Measurements from ENCODE around the gene GEMIN4. TPM values are rescaled to one million over a fixed set of nuclear protein-coding genes. Genes with fewer than 3 reads are reported as not detected.

Gene GEMIN4
- polyA plus RNA-seq, 1 donor (not counting 4 experiments of a cell fraction or from before 2014, with no cell fraction given): 29.5 TPM

DNA sequence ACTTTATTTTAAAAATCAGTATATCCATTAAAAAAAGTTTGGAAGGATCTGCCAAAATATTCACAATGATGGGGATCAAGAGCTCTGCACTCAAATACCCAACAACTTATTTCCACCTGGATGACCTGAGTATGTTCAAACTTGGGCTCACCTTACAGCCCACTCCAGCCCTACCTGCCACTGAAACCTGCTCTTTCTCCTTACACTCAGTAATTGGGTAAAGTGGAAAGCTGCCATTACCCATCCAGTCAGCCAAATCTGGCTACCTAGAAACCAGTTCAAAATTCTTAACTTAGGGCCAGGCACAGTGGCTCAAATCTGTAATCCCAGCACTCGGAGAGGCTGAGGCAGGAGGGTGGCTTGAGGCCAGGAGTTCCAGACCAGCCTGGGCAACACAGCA, 47.1 kb downstream of the GEMIN4 start:
- no peaks in the 10 kb centered on the region for H3K27me3 ChIP-seq (ENCODE audit: control insufficient read depth, extremely low read depth, insufficient read depth, low read length)
- H3K9ac ChIP-seq (ENCODE audit: control insufficient read depth, extremely low read depth, insufficient read depth, low read length): no peak overlapping the region
- no peak for FAIRE-seq
- peaks cover 61% of the 10 kb centered on the region for H3K79me2 ChIP-seq (ENCODE audit: control insufficient read depth, insufficient read depth, low read length)
- no peaks in the 10 kb centered on the region for H4K20me1 ChIP-seq (ENCODE audit: control insufficient read depth, extremely low read depth, insufficient read depth, low read length)
- no peak overlapping the region for H3K4me2 ChIP-seq (ENCODE audit: control insufficient read depth, extremely low read depth, insufficient read depth, low read depth, low read length)
- H3K4me3 ChIP-seq (ENCODE audit: control insufficient read depth in 2 of 3, extremely low read depth in 1 of 3, insufficient read depth in 2 of 3, low read depth in 1 of 3, low read length in 3 of 3): no peak overlapping the region
- H3K9me3 ChIP-seq (ENCODE audit: control insufficient read depth, low read depth, low read length): no peaks in the 10 kb centered on the region
- no peak for TF ChIP-seq EZH2 (IDR thresholded peaks at IDR 0.05; ENCODE audit: low read length)
- TF ChIP-seq, protein P1, sequence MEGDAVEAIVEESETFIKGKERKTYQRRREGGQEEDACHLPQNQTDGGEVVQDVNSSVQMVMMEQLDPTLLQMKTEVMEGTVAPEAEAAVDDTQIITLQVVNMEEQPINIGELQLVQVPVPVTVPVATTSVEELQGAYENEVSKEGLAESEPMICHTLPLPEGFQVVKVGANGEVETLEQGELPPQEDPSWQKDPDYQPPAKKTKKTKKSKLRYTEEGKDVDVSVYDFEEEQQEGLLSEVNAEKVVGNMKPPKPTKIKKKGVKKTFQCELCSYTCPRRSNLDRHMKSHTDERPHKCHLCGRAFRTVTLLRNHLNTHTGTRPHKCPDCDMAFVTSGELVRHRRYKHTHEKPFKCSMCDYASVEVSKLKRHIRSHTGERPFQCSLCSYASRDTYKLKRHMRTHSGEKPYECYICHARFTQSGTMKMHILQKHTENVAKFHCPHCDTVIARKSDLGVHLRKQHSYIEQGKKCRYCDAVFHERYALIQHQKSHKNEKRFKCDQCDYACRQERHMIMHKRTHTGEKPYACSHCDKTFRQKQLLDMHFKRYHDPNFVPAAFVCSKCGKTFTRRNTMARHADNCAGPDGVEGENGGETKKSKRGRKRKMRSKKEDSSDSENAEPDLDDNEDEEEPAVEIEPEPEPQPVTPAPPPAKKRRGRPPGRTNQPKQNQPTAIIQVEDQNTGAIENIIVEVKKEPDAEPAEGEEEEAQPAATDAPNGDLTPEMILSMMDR (optimal IDR thresholded peaks at IDR 0.05 in 1 of 3, IDR thresholded peaks at IDR 0.05 in 1 of 3, conservative IDR thresholded peaks at IDR 0.05 in 1 of 3; ENCODE audit: extremely low read depth in 1 of 3, insufficient read depth in 2 of 3, low read length in 3 of 3): no peak
- dilution Hi-C loops (cut with MboI; ENCODE audit: extremely low pct_ligation_motif_present, low sequenced_read_pairs): no loop called here
- no peaks in the 10 kb centered on the region for H3K4me1 ChIP-seq (ENCODE audit: control insufficient read depth, extremely low read depth, insufficient read depth, low read length)
- H3K9me1 ChIP-seq (ENCODE audit: control insufficient read depth, extremely low read depth, insufficient read depth, low read length): no peaks in the 10 kb centered on the region
- no peak overlapping the region for H3K27ac ChIP-seq (ENCODE audit: control insufficient read depth, insufficient read depth, low read length)
- no peak overlapping the region for H2AFZ ChIP-seq (ENCODE audit: control insufficient read depth, low read length)
- H3K36me3 ChIP-seq (ENCODE audit: control insufficient read depth in 2 of 2, extremely low read depth in 1 of 2, insufficient read depth in 2 of 2, low read length in 2 of 2): peaks cover 14 to 28% of the 10 kb centered on the region in 2 experiments
- no peak for DNase-seq (ENCODE audit: low read depth, low spot score)

DNA sequence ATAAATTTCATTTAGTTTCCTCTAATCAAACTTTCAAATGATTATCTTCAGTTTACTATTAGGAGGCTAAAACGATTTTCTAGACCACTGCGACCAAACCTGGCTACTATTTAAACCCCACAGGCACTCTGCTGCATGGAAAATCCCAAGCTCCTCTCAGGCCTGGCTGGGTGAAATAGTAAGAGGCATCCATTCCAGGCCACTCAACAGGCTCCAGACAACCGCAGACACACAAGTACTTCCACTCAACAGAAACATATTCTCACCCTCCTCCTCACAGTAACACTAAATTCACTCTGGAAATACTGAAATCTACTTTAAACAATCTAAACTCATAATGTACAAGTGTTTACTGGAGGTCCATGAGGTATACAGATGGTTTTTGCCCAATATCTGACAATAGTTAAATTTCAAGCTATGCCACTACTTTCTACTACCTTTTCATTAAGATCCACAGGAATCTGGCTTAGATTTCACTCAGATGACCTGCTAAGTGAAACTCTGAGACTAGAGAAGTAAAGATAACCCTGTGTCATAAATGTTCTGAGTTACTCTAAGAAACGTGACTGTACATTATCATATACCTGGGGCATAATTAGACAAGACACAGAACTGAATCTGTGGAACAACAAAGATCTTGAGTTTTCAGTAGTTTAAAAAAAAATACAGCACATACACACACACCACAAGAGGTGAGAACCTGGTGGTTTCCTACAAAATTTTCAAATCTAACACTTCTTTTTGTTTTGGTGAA, 47.8 kb downstream of the GEMIN4 start:
- Histone ChIP-seq H3K79me2 (ENCODE audit: control insufficient read depth, insufficient read depth, low read length) (peaks cover 62% of the 10 kb centered on the region), H3K4me1 (ENCODE audit: control insufficient read depth, extremely low read depth, insufficient read depth, low read length) (no peaks in the 10 kb centered on the region), H3K36me3 (ENCODE audit: control insufficient read depth in 2 of 2, extremely low read depth in 1 of 2, insufficient read depth in 2 of 2, low read length in 2 of 2) (peaks cover 10 to 27% of the 10 kb centered on the region in 2 experiments), H3K4me2 (ENCODE audit: control insufficient read depth, extremely low read depth, insufficient read depth, low read depth, low read length) (no peak overlapping the region), H3K9ac (ENCODE audit: control insufficient read depth, extremely low read depth, insufficient read depth, low read length) (no peak overlapping the region), H4K20me1 (ENCODE audit: control insufficient read depth, extremely low read depth, insufficient read depth, low read length) (no peaks in the 10 kb centered on the region), H3K4me3 (ENCODE audit: control insufficient read depth in 2 of 3, extremely low read depth in 1 of 3, insufficient read depth in 2 of 3, low read depth in 1 of 3, low read length in 3 of 3) (no peak overlapping the region), H3K27ac (ENCODE audit: control insufficient read depth, insufficient read depth, low read length) (no peak overlapping the region), H3K9me3 (ENCODE audit: control insufficient read depth, low read depth, low read length) (no peaks in the 10 kb centered on the region), H2AFZ (ENCODE audit: control insufficient read depth, low read length) (no peak overlapping the region), H3K27me3 (ENCODE audit: control insufficient read depth, extremely low read depth, insufficient read depth, low read length) (no peaks in the 10 kb centered on the region), H3K9me1 (ENCODE audit: control insufficient read depth, extremely low read depth, insufficient read depth, low read length) (no peaks in the 10 kb centered on the region)
- no peak for DNase-seq (ENCODE audit: low read depth, low spot score)
- no peak for TF ChIP-seq EZH2 (IDR thresholded peaks at IDR 0.05; ENCODE audit: low read length)
- TF ChIP-seq, protein P1 (optimal IDR thresholded peaks at IDR 0.05 in 1 of 3, IDR thresholded peaks at IDR 0.05 in 1 of 3, conservative IDR thresholded peaks at IDR 0.05 in 1 of 3; ENCODE audit: extremely low read depth in 1 of 3, insufficient read depth in 2 of 3, low read length in 3 of 3): no peak
- dilution Hi-C loops (cut with MboI; ENCODE audit: extremely low pct_ligation_motif_present, low sequenced_read_pairs): no loop called here
- no peak for FAIRE-seq

Measured in keratinocyte (primary cell).